ENCODE measurements around the gene RPH3AL. TPM values are rescaled to one million over a fixed set of nuclear protein-coding genes. Genes with fewer than 3 reads are reported as not detected.
"Not testable (repeated sequence)": the region's sequence is repeated elsewhere in the genome, so short reads cannot be mapped to it uniquely, and the experiment has no call there.

RPH3AL gene
- total and polyA plus RNA-seq, 7 donors = 3.7 to 18.5 (median 9.7) TPM

GRCh38 chr17:200586-200985, 152.0 kb downstream of the RPH3AL start:
- 30 to 51% (median 39%) methylated on average over 10 of the region's 10 CpGs for WGBS, 3 donors
- Histone ChIP-seq H3K27ac (no peak overlapping the region), H3K4me1 (no peaks in the 10 kb centered on the region), H3K27me3 (ENCODE audit: insufficient read depth in 3 of 3, low read length in 2 of 3) (peaks cover 0 to 42% (median 8%) of the 10 kb centered on the region in 3 donors), H3K9me3 (no peaks in the 10 kb centered on the region), H3K36me3 (ENCODE audit: insufficient read depth in 1 of 2, low read depth in 1 of 2) (no peaks in the 10 kb centered on the region), H3K4me3 (no peak overlapping the region)
- intact Hi-C loops (cut with DNase I) = no loop called here
- TF ChIP-seq CTCF (IDR thresholded peaks at IDR 0.05) = no peak
- ATAC-seq (peak in 1 of 4 donors; percentile 8), DNase-seq (no peak)

GRCh38 chr17:199806-200545, 152.6 kb downstream of the RPH3AL start:
- TF ChIP-seq CTCF (IDR thresholded peaks at IDR 0.05) = no peak
- H3K9me3 ChIP-seq = no peaks in the 10 kb centered on the region
- peaks cover 0 to 40% (median 8%) of the 10 kb centered on the region in 3 donors for H3K27me3 ChIP-seq (ENCODE audit: insufficient read depth in 3 of 3, low read length in 2 of 3)
- DNase-seq (peak in 1 of 2 donors; percentile 72), ATAC-seq (peak in 3 of 4 donors; percentile 27 to 39 (median 37))
- 19 to 20% (median 20%) methylated on average over 14 of the region's 14 CpGs for WGBS, 3 donors
- no peak overlapping the region for H3K27ac ChIP-seq
- intact Hi-C loops (cut with DNase I) = no loop called here
- H3K36me3 ChIP-seq (ENCODE audit: insufficient read depth in 1 of 2, low read depth in 1 of 2) = no peaks in the 10 kb centered on the region
- H3K4me1 ChIP-seq = no peaks in the 10 kb centered on the region
- no peak overlapping the region for H3K4me3 ChIP-seq

GRCh38 chr17:199191-199604, 153.4 kb downstream of the RPH3AL start:
- intact Hi-C loops (cut with DNase I) = no loop called here
- no peaks in the 10 kb centered on the region for H3K4me1 ChIP-seq
- no peak overlapping the region for H3K4me3 ChIP-seq
- no peaks in the 10 kb centered on the region for H3K9me3 ChIP-seq
- 12 to 27% (median 20%) methylated on average over 8 of the region's 8 CpGs for WGBS, 3 donors
- H3K36me3 ChIP-seq (ENCODE audit: insufficient read depth in 1 of 2, low read depth in 1 of 2) = no peaks in the 10 kb centered on the region
- peaks cover 0 to 41% (median 8%) of the 10 kb centered on the region in 3 donors for H3K27me3 ChIP-seq (ENCODE audit: insufficient read depth in 3 of 3, low read length in 2 of 3)
- ATAC-seq (no peak), DNase-seq (peak in 1 of 2 donors; percentile 51)
- no peak for TF ChIP-seq CTCF (IDR thresholded peaks at IDR 0.05)
- H3K27ac ChIP-seq = no peak overlapping the region

- 91 to 94% (median 93%) methylated on average over 15 of the region's 15 CpGs for WGBS, 3 donors
- H3K27me3 ChIP-seq (ENCODE audit: insufficient read depth in 3 of 3, low read length in 2 of 3) = peaks cover 0 to 50% (median 7%) of the 10 kb centered on the region in 3 donors
- ATAC-seq; H3K36me3 ChIP-seq (ENCODE audit: insufficient read depth in 1 of 2, low read depth in 1 of 2); H3K9me3 ChIP-seq; DNase-seq; intact Hi-C loops (cut with DNase I); H3K4me1 ChIP-seq; H3K4me3 ChIP-seq; H3K27ac ChIP-seq: not testable (repeated sequence)
These were observed 154.4 kb downstream of the RPH3AL start for GRCh38 chr17:198225-198624.

- Histone ChIP-seq H3K4me1 (no peaks in the 10 kb centered on the region), H3K27me3 (ENCODE audit: insufficient read depth in 3 of 3, low read length in 2 of 3) (peaks cover 0 to 51% (median 7%) of the 10 kb centered on the region in 3 donors), H3K36me3 (ENCODE audit: insufficient read depth in 1 of 2, low read depth in 1 of 2) (no peaks in the 10 kb centered on the region), H3K4me3 (no peak overlapping the region), H3K9me3 (no peaks in the 10 kb centered on the region), H3K27ac (no peak overlapping the region)
- intact Hi-C loops (cut with DNase I) = no loop called here
- ATAC-seq (no peak), DNase-seq (peak in 1 of 2 donors; percentile 15)
- WGBS, 3 donors = 88 to 97% (median 96%) methylated on average over 2 of the region's 2 CpGs
- no peak for TF ChIP-seq CTCF (IDR thresholded peaks at IDR 0.05)
These were observed 155.3 kb downstream of the RPH3AL start for GRCh38 chr17:197352-197751.

Data from psoas muscle (tissue), 8 donors.